ENCODE data around the gene CTBP2.
A peak's percentile ranks its signal among the peaks of the same experiment; 100 is the strongest.

The CTBP2 gene

DNA sequence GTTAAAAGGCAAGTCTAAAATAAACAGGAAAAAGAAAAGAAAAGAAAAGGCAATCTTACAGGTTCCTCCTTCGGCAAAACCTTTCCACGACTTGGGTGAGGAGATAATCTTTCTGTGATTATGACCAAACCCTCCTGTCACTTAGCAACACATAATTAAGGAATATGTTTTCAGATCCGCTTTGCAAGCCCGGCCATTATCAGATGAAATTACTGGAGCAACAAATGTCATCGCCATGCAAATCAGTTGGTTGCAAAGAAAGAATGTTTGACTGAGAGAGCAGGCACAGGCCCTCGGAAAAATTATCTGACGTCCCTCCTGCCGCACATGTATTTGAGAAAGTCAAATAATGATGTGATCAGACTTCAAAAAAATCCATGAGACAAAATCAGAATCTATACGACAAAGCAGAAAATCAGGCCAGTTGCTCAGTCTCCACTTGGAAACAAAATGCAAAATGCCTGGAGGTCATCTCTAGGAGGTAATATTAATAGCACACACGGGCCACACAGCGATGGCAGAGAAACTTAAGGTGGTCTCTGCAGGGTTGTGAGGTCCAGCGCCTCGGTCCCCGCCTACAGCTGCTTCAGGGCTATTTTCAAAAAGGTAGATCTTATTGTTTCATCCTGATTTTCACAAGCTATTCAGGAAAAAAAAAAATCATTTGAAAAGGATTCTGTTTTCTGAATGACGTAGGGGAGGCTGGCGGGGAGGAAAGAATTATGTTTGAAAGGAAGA is 135.7 kb downstream of the CTBP2 start:
- peak; percentile 60 for DNase-seq (ENCODE audit: low spot score)

GRCh38 chr10:125023862-125024496 is 136.4 kb downstream of the CTBP2 start:
- peak; percentile 69 for DNase-seq (ENCODE audit: low spot score)

DNA sequence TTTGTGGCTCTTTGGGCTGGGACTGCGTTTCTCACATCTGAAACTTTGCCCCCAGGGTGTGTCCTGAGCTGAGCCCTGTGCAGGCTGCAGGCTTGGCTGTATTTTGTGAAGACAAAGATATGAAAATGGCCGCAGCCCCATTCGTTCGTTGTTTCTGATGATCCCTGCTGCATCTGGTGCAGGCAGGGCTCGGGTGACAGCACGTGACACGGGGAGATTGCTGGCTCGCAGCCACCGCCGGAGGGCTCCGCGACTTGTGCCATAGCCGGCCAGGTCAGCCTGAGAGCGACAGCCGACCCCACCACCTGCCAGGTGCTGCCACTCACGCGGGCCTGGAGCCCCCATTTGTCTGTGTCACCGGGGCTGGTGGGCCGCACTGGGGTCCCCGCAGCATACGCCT is 137.1 kb downstream of the CTBP2 start:
- peak; percentile 65 for DNase-seq (ENCODE audit: low spot score)

DNA sequence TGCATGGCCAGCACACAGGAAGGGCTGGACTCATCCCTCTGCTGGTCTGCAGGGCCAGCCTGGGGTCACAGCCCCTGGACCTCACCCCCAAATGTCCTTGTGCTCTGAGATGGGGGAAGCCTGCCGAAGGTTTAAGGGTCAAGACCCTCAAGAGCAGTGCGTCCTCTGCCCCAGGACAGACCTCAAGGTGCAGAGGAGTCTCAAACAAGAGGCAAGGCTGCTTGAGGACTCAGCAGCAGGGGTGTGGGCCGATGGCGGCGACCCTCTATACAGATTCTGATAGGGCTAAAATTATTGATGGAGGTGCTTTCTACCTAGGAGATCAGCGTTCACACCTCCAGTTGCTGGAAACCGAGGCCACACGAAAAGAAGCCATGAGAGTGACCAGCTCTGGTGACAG is 137.7 kb downstream of the CTBP2 start:
- no peak for DNase-seq (ENCODE audit: low spot score)

DNA sequence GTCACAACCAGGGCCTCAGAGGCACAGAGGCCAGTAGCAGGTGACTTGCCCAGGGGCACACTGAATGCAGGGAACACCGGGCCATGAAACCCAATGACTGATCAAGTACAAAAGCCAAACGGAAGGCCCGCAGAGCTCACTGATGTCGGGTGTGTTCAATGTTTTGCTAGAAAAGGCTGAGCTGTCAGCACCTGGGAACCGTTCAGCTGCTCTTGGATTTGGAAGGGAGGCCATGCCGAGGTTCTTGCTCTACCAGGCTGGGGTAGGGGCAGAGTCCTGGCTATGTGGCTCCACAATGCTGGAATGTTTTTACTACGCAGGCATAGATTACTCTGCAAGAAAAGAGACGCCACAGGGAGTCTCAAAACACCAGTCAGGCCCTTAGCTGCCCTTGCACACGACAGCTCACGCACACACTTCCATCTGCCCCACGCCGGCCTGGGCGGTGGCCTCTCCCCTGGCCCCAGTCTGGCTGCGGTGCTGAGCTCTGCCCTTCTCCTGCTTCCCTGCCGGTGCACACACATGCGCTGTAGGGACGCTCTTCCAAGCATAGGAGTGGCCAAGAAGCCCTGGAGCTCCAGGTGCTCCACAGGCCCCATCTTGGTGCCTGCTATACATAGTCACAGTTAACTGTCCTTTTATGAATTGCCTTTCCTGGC is 138.5 kb downstream of the CTBP2 start:
- no peak for DNase-seq (ENCODE audit: low spot score)

DNA sequence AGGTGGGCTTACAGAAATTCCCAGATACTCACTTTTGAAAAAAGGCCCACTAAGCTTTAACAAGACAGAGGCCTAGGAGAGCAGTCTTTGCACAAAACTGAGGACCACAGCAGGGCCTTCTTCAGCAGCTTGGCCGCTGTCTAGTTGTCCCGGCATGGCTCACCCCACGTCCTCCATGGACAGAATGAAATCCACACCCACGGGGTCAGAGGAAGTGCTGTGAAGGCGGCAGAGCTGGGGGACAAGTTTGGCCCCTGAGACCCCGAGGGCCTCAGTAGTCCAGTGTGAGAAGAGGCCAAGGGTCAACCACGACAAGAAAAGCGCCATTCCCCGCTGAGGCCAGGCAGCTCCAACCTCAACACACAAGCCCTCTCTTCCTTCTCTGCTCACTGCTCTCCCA is 139.5 kb downstream of the CTBP2 start:
- DNase-seq (ENCODE audit: low spot score): no peak

DNA sequence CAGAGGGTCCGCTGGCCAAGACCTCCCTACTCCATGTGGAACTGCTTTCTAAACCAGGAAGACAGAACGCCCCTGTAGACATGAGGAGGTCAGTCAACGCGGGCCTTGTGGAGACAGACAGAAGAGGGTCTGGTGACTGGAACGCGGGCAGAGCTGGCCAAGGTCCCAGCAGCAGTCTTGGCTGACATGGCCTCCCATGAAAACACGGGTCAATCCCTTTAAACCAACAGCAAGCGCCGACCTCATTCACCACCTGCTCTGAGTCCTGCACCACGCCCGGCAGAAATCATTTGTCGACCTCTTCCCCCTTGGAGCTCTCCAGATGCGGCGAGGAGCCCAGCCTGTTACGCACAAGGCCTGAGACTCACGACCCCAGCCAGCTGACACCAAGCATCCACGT is 140.0 kb downstream of the CTBP2 start:
- DNase-seq (ENCODE audit: low spot score): no peak

DNA sequence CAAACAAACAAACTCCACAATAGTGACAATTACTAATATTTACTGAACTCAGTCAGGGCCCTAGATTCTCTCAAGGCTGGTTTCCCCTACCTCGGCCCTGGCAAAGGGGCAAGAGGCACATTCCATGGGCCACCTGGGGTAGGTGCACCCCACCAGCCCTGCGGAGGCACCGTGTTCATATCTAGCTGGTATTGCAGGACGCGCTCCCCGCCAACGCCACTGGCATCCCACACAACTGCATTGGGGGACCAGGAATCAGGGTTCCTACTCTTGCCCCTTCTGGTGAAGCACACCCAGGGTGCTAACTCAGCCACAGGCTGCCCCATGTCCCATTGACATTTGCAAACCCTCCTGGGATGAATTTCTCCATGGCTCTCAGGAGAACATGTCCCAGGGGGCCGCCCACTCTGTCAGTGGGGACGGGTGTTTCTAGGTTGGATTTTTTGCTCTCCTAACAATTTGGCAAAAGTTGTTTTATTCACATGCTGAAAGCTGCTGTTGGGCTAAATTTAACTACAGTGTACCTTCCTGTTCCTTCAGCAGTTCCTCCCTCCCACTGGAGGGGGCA is 141.7 kb downstream of the CTBP2 start:
- DNase-seq (ENCODE audit: low spot score): no peak

DNA sequence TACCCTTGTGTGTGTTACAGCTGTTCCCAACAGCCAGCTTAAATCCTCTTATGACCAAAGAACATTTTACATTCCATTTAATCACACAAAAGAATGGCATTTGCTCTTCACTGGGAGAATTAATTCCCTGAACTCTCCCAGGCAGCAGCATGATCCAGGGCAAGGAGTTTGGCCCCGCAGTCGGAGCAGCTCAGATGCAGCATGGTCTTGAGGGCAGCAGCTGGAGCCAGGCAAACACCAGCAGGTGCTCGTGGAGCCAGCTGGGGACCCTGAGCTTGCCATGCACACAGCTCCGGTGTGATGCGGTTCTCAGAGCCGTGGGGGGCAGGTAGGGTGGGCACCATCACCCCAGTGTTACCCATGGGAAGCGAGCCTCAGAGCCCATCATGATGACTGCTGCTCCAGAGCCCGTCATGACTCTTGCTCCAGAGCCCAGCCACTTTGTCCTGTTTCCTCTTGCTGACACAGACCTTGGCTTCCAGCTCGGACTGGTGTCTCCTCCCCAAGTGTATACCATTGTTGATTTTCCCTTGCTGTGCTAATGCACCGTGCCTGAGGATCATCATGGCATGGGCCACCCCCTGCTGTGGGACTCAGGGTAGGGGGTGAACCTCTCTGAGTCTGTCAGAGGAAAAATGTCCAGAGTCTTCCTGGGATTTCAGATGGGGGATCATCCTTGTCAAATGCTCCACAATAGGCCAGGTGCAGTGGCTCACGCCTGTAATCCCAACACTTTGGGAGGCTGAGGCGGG is 142.6 kb downstream of the CTBP2 start:
- peak; percentile 60 for DNase-seq (ENCODE audit: low spot score)

- DNase-seq (ENCODE audit: low spot score): peak; percentile 67
These were observed 143.7 kb downstream of the CTBP2 start for GRCh38 chr10:125016611-125017202.

DNA sequence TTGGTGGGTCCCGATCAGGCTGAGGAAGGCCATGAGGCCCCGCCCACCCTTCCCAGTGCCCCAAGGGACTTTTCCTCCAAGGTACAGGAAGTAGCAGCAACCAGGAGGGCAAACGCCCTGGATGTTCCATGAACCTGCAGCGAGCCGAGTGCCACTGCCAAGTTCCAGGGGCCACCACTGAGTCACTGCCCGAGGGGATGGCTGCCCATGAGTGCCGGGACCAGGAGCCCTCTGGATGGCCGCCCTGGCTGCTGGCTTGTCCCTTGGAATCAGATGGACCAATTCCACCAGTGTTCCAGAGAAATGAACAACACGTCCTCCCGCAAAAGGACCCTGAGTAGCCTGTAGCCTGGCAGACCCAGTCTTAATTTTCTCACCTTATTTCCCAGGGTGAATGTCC is 144.2 kb downstream of the CTBP2 start:
- no peak for DNase-seq (ENCODE audit: low spot score)

DNA sequence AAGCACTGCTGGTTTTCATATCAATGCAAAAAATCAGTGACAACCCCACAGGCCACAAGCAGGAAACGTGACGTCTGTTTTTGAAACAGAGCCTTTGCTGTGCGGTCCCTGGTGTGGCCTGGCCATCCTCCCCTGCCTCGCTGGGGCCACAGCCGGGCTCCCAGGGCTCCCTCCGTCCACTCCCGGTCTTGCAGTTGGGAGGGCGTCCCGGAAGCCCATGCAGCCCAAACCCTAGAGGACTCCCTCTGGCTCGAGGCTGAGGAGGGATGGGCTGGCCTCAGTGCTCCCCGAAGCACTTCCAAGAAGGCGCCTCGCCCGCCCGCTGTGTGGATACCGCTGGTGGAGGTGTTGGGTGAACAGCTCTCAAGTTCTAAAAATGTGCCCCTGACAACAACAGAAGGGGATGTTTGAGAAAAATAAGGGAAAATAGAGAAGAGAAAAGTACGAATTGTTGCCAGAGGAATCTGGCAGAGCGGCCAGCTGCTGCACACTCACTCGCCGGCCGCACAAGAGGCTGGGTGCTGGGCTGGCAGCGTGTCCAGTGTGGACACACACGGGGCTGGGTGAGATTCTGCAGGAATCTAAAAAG is 144.9 kb downstream of the CTBP2 start:
- DNase-seq (ENCODE audit: low spot score): no peak

DNA sequence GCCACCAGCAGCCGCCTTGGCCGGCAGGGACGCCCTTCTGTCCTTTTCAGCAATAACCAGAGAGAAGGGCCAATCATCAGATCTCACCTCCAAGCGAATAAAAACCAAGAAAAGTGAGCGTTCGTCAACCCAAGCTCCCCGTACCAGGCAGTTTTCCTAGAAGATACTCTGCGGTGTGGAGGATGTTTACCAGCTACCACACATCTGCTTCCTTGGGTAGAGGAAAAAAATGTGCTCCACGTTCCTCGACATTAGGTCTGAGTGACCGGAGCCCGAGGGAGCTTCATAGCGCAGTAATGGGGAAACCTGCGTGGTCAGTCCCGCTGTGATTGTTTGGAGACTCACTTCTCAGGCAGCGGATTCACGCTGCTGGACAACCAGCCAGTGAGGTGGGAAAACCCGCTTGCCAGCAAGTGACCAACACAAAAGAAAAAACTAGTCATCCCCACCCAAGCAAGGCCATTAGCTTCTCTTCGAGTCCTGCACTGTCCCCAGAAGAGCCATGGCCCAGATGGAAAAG is 145.5 kb downstream of the CTBP2 start:
- no peak for DNase-seq (ENCODE audit: low spot score)

DNA sequence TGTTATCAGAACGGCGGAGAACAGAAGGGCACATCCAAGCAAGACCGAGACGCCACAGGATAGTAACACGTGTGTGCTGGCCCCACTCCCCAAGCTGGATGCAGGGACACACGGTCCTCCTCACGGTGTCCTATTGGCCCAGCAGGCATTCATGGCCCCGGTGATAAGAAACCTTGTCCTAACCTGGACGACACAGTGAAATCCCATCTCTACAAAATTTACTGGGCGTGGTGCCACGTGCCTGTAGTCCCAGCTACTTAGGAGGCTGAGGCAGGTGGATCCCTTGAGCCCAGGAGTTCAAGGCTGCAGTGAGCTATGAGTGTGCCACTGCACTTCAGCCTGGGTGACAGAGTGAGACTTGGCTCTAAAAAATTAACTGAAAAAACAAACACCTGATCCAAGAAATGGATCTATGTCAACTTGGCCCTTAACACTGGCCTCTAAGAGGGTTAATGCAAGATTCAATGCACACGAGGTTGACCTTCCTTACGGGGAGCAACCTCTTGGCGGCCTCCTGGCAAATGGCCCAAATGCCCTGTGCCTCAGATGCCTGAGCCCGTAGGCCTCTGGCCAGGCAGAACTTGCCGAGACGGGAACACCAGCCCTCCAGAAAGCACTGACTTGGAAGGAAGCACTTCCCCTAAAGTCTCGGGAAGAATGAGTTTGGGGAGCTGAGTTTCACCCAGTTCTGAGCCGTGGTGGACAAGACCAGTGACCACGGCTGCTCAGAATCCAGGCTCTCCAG is 146.1 kb downstream of the CTBP2 start:
- no peak for DNase-seq (ENCODE audit: low spot score)

DNA sequence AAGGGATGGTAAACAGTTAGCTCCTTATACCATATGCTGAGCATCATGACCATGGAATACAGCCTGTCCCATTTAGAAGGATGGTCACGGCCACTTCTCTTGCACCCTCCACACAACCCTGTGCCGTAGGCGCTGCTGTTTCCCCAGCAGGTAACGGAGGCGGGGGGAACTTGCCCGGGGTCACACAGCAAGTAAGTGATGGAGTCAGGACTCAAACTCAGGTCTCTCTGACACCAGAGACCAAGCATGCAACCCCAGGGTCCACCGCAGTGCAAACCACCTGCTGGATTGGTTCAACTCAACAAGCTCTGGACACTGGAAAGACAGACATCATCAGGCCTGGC is 146.9 kb downstream of the CTBP2 start:
- DNase-seq (ENCODE audit: low spot score): no peak

DNA sequence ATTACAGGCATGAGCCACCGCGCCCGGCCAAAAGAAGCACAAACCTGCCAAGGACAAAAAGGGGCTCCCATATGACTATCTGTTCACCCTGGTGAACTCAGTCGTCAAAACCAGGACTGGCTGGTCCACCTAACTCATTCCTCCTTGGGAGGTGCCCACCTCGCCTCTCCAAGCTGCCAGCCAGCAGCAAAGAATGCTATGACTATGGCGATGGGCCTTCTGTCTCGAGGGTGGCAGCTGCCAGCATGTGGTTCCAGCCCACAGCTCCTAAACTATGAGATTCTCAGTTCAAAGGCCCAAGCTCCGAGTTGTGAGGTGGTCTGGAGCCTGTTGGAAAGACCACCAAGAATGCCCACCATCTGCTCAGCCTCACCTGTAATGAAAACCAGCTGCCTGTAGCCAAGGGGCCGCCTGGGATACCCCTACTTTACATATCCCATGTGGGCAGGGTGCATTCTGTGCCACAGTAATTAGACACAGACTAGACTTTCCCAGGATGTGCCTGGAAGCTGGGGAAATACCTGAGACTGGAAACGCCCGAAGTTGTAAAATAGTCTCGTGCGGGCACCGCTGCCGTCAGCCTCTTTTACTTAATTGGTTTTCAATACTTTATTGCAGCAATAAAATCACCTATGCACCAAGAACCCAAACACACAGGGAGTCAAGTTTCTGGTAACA is 147.4 kb downstream of the CTBP2 start:
- DNase-seq (ENCODE audit: low spot score): no peak

DNA sequence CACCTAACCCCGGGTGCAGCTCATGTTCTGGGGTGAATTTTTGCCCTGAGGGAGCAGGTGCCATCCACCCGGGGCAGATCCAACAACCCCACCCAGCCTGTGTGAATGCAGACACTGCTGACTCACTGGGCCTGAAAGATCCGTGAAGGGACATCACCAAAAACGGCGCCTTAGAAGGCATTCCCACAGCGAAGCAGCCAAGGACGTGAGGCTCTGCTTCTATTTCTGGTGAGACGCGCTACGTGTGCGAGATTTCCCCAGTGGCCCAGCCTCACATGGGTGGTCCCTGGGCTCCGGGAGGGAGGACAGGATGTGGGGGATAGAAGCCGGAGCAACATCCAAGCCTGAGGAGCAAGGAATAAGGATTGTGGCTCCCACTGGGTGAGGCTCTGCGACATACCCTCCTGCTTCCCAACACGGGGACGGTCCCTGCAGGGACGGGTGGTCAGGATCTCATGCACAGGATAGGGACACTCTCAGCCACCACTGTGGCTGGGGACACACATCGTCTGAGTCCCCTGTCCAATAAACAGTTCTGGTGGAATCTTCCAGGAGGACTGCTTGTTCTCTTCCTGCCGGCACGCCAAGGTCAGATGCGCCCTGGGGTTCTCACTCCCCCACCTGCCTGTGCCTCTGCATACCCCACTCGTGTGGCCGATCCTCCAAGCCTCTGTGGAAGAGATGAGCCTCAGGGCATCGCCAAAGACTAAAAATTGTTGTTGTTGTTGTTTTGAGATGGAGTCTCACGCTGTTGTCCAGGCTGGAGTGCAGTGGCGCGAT is 148.2 kb downstream of the CTBP2 start:
- no peak for DNase-seq (ENCODE audit: low spot score)

DNA sequence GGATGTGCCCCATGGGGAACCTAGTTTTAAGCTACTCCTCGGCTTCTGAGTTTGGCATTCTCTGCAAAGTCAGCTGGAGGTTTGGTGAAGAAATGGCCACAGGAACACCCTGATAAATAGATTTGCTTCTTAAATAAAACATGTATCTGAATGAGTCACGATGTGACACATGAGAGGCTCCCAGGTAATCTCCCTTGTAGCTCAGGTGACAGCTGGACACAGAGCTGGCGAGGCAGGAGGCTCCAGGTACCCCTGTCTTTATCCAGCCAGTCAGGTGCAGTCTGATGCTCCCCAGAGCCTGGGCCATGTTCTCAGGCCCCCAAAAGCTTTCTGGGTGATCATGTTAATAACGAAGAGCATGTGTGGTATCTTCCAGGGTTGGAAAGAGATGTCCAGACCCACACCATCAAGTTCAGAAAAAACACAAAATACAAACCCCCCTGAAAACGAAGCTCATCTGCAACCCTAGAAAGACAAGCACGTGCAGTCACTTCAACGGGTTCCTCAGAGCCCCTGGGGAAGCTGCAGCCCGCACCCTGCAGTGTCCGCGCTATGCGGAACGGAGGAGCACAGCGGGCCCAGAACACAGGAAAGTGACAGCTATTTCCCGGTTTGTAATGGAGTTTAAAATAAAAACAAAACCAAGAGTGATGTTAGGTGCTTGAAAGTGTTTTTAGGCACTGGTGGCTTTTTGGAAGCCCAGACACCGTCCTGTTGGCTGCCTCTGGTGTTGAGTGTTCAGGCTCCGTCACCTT is 149.0 kb downstream of the CTBP2 start:
- no peak for DNase-seq (ENCODE audit: low spot score)

GRCh38 chr10:125010362-125010761 is 150.0 kb downstream of the CTBP2 start:
- no peak for DNase-seq (ENCODE audit: low spot score)

Data from D341Med (cell line).